CD4-positive, alpha-beta T cell treated with Interleukin-4 for 1 hour (primary cell): Measurements from ENCODE around the gene KCTD3.

Experiments
- DNase-seq, 2 donors: peaks; one replicate each; pipeline ENCODE4 v3.0.0-alpha.2; 2020 to 2022

The KCTD3 gene

DNA sequence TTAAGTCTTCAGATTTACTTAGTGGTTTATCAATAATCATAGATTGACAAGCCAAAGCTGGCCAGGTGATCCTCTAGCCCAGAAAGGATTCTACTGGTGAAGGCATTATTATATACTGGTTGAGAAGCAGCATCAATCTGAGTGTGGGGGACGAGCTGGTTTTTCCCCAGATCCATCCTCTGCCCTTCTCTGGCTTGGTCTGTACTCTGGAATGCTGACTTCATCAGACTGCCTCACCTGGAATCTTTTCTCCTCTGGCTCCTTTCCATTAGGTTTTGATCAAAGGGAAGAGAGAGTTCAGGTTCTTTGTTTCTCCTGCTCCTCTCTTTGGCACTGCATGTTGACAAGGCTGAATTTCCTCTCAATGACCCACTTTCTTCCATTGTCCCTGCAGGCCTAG is 93.9 kb downstream of the KCTD3 start:
- DNase-seq = no peak

DNA sequence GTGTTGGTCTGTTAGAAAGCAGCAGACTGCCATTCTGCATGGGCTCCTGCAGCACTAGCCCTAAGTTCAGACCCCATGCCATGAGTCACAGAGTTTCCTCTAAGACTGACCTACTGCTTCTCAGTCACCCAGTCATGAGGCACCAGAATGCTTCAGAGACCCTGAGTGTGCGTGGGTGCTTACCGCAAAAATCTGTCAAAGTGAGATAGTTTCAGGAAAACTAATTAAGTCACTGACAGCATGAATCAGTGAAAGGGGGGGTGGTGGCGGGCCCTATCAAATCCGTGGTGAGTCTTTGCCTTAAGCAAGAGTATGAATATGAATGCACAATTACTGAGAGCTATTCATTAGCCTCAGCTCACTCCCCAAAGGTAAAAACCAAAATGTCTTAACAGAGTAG is 98.1 kb downstream of the KCTD3 start:
- DNase-seq = no peak

DNA sequence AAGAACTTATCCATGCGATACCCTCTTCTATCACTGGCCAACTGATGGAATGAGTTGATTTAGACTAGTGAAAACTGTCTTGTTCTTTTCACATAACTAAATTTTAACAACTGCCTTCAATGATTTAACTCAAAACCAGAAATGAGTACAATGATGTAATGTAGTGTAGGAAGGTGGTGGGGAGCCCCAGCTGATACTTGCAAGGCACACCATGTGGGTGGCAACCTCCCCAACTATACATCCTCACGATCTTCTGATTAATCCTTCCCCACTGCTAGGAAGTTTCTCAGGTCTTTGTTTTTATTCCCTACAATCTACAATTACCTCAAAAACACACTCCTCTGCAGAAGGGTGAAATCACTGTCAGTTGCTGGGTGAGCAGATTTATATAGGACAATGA is 100.7 kb downstream of the KCTD3 start:
- no peak for DNase-seq

- no peak for DNase-seq
Measured at GRCh38 chr1:215669806-215670491, 102.8 kb downstream of the KCTD3 start.
